ENCODE measurements around the gene CANT1.
A peak's percentile ranks its signal among the peaks of the same experiment; 100 is the strongest.

Gene CANT1

GRCh38 chr17:78993981-78994671 lies 15.4 kb downstream of the CANT1 start:
- DNase-seq: no peak

GRCh38 chr17:78993241-78993956 lies 16.2 kb downstream of the CANT1 start:
- DNase-seq: no peak

DNA sequence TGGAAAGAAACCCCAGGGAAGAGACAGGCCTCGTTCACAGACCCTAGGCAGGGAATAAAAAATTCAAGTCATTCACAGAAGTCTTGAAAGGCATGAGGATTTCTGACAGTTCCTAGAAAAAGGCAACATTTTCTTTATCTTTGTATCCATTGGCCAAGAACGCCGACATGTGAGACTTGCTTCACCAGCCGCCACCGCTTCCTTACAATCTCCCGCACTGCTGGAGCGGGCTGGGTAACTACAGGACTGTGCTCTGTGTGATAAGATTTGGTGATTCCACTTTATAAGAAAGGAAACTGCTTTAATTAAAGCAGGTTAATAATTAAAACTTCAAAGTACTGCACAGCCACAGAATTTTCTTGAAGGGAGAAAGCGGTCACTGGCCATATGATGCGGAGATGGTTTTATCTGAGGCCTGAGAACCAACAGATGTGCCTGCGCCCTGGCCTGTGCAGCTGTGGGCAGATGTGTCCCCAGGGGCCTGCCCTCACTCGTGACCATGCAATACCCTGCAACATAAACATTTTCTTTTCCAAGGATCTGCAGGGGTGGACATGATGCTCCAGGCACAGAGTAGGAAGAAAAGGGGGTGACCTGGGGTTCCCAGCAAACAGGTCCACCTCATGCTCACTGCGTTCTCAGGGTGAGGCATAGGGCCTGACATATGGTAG lies 16.9 kb downstream of the CANT1 start:
- no peak for DNase-seq

DNA sequence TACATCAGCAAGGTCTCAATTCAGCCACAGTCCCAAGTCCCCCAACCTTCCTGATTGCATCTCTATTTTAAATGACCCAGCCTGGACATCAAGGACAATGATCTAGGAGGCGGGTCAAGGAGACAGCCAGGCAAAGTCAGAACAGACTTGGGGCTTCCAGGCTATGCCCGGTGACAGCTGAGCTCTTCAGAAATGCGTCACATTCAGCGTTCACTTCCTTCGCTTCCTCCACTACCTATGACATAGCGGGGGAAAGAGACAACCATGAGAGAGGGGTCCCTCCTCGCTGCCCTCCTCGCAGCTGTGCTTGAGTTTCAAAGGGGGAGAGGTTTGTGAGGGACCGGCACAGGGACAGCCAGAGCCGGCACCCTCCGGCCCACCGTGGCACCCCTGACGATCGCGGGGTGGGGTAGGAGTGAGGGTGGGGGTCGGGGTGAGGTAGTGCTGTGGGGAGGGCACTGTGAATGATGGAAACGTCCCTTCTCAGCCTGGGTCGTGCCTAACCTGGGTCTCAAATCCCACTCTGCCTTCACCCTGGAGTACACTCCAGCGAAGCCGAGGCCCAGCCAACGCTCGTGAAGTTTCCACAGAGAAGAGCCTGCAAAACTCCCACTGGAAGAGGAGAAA lies 17.5 kb downstream of the CANT1 start:
- DNase-seq: no peak

- DNase-seq: no peak
Measured at GRCh38 chr17:78991017-78991738, 18.4 kb downstream of the CANT1 start.

GRCh38 chr17:78990349-78991016 lies 19.1 kb downstream of the CANT1 start:
- no peak for DNase-seq

GRCh38 chr17:78988152-78988551 lies 21.4 kb downstream of the CANT1 start:
- DNase-seq: no peak

GRCh38 chr17:78986649-78987328 lies 22.8 kb downstream of the CANT1 start:
- peak; percentile 69 for DNase-seq

DNA sequence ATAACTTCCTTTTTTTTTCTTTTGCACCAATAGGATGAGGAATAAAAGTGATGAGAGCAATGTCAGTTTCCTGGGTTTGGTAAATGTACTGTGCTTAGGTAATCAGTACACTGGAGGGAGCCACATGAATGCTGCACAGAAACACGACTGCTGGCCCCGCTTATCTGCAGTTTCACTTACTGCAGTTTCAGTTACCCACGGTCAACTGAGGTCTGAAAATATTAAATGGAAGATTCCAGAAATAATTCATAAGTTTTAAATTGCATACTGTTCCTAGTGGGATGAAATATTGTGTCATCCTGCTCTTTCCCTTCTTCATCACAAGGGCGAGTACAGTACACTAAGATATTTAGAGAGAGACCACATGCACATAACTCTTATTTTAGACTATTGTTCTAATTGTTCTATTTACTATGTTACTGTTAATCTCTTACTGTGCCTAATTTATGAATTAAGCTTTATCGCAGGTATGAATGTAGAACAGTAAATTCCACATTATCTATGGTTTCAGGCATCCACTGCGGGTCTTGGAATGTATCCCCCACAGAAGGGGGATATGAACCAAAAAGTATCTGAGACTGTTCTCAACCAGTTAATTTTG lies 23.4 kb downstream of the CANT1 start:
- DNase-seq: peak; percentile 57

GRCh38 chr17:78985395-78985794 lies 24.2 kb downstream of the CANT1 start:
- no peak for DNase-seq

DNA sequence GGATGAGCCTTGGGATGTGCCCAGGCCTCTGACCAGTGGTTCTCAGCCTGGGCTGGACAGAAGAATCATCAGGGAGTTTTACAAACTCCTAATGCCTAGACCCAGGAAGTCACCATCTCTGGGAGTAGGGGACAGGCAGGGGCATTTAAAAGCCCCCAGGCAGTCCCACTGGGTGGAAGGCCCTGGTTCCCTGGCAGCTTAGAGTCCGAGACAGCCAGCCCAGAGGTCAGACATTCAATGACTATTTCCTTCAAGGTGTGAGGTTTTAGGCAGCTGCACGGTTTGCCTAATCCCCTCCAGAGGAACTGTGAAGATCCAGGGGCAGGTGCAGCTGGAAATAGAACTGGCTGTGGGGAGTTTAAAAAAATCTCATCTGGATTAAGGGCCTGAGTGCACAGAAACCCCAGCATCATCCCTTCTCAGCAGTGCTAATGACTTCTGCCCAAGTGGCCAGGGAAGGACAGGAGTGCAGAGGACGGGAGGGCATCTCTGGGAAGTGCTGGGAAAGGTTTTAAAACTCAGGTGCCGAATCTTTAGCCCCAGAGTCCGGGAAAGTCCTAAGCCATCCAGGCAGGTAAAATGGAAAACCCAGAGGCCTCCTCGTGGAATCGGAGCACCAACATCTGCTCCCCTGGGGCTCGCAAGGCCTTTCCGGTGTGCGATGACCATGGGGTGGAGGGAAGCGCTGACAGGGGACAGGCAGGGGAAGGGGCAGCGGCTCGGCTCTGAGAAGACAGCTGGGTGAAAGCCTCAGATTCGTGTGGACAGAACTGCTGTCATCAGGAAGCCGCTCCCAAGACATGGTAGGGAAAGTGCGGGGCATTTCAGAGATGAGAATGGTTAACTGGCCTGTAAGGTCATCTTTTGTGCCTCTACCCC lies 28.3 kb downstream of the CANT1 start:
- no peak for DNase-seq

DNA sequence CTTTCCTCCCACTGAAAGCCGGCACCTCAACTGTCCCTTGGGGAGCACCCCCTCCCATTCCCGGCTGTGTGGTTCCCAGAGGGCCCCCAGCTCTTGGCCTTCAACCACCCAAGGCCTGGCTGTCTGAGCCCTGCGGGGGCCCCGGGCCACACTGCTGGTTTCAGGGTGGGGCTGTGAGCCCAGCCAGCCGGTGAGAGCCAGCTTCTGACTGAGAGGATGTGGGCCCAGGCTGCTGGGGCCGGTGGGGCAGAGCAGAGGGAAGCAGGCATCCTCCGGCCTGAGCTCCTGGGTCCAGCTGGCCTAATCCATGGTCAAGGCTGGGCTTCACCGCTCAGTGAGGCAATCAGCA lies 29.0 kb downstream of the CANT1 start:
- DNase-seq: no peak

DNA sequence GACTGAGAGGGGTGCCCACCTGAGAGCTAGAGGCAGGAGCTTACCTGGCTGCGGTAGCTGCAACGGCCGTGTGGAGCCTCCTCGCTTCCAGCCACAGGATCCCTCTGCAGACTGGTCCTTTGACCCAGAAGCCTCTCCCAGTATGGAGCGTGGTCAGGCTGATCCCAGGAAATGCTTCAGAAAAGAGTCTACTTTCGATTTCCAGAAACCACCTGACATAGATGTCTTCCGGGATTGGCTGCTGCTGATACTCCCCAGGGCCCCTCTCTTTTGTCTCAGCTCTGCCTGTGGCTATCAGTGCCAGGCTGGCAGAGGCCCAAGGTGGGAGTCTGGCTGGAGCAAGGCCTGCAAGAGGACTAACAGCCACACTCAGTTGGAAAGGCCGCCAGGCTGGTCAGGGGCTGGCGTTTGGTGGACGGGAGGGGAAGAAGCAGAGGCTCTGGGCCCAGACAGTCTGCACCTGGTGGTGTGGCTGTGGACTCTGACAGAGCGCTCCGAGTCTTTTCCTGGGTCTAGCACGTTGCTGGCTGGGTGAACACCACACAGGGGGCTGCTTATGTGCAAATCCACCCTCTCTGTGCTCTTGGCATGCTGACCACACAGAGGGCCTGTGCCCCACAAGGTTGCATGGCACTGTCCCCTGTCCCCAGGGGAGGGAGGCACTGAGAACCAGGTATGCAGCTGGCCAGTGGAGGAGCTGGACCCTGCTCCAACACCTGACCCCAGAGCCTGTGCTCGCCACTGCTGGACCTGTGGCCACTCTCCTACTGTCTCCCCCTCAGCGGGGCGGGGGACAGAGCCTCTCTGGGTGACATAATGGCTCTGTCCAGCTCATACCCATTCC lies 29.6 kb downstream of the CANT1 start, which contains the start of gene LGALS3BP:
Gene LGALS3BP, minus strand, starts transcription at position 144 of the 844 bp plus-strand sequence. CDS start 2,732 bp downstream, outside the sequence.
- peak; percentile 77 for DNase-seq

DNA sequence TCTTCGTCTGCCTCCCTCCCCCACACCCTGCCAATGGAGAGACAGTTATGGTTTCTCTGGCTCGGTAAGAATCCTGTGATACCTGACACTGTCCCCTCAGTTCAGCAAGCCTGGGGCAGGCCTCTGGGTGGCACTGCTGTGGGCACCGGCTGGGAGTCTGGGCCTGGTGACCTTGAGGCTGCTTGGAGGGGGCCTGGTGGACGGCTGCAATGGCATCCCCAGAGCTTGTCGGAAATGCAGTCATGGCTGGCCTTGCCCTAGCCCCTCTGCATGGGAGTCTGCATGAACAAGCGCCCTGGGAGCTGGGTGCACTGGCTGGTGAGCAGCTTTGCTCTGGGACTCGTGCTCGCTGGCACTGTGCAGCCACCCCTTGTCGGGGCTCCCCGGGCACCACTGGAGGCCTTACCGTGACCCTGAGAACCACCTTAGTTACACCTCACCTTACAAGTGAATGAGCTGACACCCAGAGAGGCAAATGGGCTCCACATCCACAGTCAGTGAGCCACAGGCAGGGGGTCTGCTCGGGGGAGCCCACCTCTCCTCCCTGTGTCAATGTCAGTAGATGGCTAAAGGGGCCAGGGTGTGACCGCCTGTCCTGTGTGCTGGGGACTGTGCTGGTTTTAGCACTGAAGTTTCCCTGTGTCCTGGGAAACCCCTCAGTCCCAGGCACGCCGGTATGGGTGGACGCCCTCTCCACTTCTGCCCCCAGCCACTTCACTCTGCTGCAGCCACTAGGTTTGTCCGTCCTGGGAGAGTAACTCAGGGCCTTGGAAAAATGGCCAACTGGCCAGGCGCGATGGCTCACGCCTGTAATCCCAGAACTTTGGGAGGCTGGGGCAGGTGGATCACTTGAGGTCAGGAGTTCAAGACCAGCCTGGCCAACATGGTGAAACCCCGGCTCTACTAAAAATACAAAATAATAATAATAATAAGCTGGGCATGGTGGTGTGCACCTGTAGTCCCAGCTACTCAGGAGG lies 31.3 kb downstream of the CANT1 start:
- DNase-seq: no peak

DNA sequence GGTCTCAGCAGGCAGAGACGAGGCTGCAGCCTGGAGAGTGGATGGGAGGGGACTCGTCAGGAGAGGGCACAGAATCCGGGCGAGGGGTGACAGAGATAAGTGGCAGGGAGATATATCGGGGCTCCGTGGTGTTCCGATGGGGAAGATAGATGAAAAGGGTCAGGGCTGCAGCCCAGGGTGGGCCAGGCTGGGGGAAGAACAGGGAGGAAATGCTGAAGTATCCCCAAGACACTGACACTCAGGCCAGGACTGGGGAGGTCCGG lies 32.0 kb downstream of the CANT1 start:
- no peak for DNase-seq

GRCh38 chr17:78976907-78977680 lies 32.5 kb downstream of the CANT1 start:
- no peak for DNase-seq
